Fibroblast of lung (primary cell): Measurements from ENCODE around the gene DRGX. TPM values are rescaled to one million over a fixed set of nuclear protein-coding genes. Genes with fewer than 3 reads are reported as not detected.

Experiments
- DNase-seq, 2 donors: peaks; one replicate each; pipeline versions ENCODE4 v3.0.0 to v3.0.0-alpha.2; 2010; ENCODE audit warnings: low read depth in 2 of 2
- H2AFZ ChIP-seq: 2 replicates; pipeline ENCODE4 v1.5.1; 2012; ENCODE audit warnings: low read length, control low read depth, inconsistent platforms
- H3K27ac ChIP-seq: 2 replicates; pipeline ENCODE4 v1.5.1; 2011; ENCODE audit warnings: low read length, control low read depth; ENCODE audit not compliant: insufficient read depth
- H3K27me3 ChIP-seq: 2 replicates; pipeline ENCODE4 v1.5.1; 2011; ENCODE audit warnings: mild to moderate bottlenecking, low read length; ENCODE audit not compliant: control insufficient read depth, insufficient read depth
- H3K36me3 ChIP-seq: 2 replicates; pipeline ENCODE4 v1.5.1; 2011; ENCODE audit warnings: low read length; ENCODE audit not compliant: control insufficient read depth, insufficient read depth
- H3K4me1 ChIP-seq: 2 replicates; pipeline ENCODE4 v1.5.1; 2011; ENCODE audit warnings: low read length; ENCODE audit not compliant: control insufficient read depth, insufficient read depth; ENCODE audit errors: extremely low read depth
- H3K4me2 ChIP-seq: 2 replicates; pipeline ENCODE4 v1.5.1; 2011; ENCODE audit warnings: low read length, control low read depth; ENCODE audit not compliant: insufficient read depth; ENCODE audit errors: extremely low read depth
- H3K4me3 ChIP-seq, 4 experiments: fragments of 200-600 bp in 1 of 4; sonication (generic) in 1 of 4; replicated peaks in 1 of 4; 2 replicates each; pipeline ENCODE4 v1.5.1; 2011 to 2016; ENCODE audit warnings: low read length in 4 of 4, low read depth in 3 of 4, mild to moderate bottlenecking in 3 of 4, control low read depth in 2 of 4, inconsistent platforms in 1 of 4, mixed read lengths in 1 of 4; ENCODE audit not compliant: insufficient read depth in 1 of 4; ENCODE audit errors: control extremely low read depth in 1 of 4
- H3K79me2 ChIP-seq: 2 replicates; pipeline ENCODE4 v1.5.1; 2012; ENCODE audit warnings: mild to moderate bottlenecking, low read length, inconsistent platforms; ENCODE audit not compliant: control insufficient read depth, insufficient read depth
- H3K9ac ChIP-seq: 2 replicates; pipeline ENCODE4 v1.5.1; 2011; ENCODE audit warnings: mild to moderate bottlenecking, low read length, control low read depth; ENCODE audit not compliant: insufficient read depth
- H3K9me3 ChIP-seq: 2 replicates; pipeline ENCODE4 v1.5.1; 2012; ENCODE audit warnings: low read depth, low read length; ENCODE audit not compliant: control insufficient read depth, insufficient read depth
- H4K20me1 ChIP-seq: 2 replicates; pipeline ENCODE4 v1.5.1; 2011; ENCODE audit warnings: low read length; ENCODE audit not compliant: control insufficient read depth, insufficient read depth; ENCODE audit errors: extremely low read depth
- EZH2 ChIP-seq: IDR thresholded peaks from 2 replicates; pipeline ENCODE4 v1.5.1; 2012; ENCODE audit warnings: low read length, control low read depth, mild to moderate bottlenecking; ENCODE audit errors: missing control alignments
- polyA plus RNA-seq, 2 donors: library from polyadenylated mRNA; depleted of rRNA in 1 of 2; stranded (reverse) in 1 of 2; unstranded in 1 of 2; fragments of >200 nt; gene quantifications; 2 replicates each; pipeline ENCODE4 v1.2.1, GENCODE V29; 2011 to 2012; ENCODE audit warnings: missing spikeins in 1 of 2
- total RNA-seq: library from RNA; depleted of rRNA; stranded (reverse); fragments of >200 nt; gene quantifications from 2 replicates; pipeline ENCODE4 v1.2.1, GENCODE V29; 2014
- TF ChIP-seq, protein P1 (sequence below), 2 donors: IDR thresholded peaks in 1 of 2; conservative IDR thresholded peaks in 1 of 2; 1 replicate in 1 of 2; 2 replicates in 1 of 2; pipeline ENCODE4 v1.5.1; 2011 to 2012; ENCODE audit warnings: low read length in 2 of 2, control low read depth in 1 of 2, inconsistent platforms in 1 of 2, low read depth in 1 of 2, mild to moderate bottlenecking in 1 of 2

The DRGX gene
- total and polyA plus RNA-seq, 2 donors (not counting 1 experiment from before 2014, with no cell fraction given), result 0.11 TPM; not detected in 1

GRCh38 chr10:49400365-49400764 is 4.5 kb upstream of the DRGX start:
- H3K9me3 ChIP-seq, result no peaks in the 10 kb centered on the region
- DNase-seq, result no peak
- H3K9ac ChIP-seq, result no peak overlapping the region
- TF ChIP-seq, protein P1, sequence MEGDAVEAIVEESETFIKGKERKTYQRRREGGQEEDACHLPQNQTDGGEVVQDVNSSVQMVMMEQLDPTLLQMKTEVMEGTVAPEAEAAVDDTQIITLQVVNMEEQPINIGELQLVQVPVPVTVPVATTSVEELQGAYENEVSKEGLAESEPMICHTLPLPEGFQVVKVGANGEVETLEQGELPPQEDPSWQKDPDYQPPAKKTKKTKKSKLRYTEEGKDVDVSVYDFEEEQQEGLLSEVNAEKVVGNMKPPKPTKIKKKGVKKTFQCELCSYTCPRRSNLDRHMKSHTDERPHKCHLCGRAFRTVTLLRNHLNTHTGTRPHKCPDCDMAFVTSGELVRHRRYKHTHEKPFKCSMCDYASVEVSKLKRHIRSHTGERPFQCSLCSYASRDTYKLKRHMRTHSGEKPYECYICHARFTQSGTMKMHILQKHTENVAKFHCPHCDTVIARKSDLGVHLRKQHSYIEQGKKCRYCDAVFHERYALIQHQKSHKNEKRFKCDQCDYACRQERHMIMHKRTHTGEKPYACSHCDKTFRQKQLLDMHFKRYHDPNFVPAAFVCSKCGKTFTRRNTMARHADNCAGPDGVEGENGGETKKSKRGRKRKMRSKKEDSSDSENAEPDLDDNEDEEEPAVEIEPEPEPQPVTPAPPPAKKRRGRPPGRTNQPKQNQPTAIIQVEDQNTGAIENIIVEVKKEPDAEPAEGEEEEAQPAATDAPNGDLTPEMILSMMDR (conservative IDR thresholded peaks at IDR 0.05 in 1 of 2, IDR thresholded peaks at IDR 0.05 in 1 of 2; ENCODE audit: low read depth in 1 of 2, low read length in 2 of 2), result no peak
- TF ChIP-seq EZH2, result no peak
- H3K4me1 ChIP-seq, result no peaks in the 10 kb centered on the region
- H3K27me3 ChIP-seq, result peaks cover 45% of the 10 kb centered on the region
- H3K79me2 ChIP-seq, result no peaks in the 10 kb centered on the region
- H3K4me2 ChIP-seq, result no peak overlapping the region
- H3K36me3 ChIP-seq, result no peaks in the 10 kb centered on the region
- H2AFZ ChIP-seq, result no peak overlapping the region
- H4K20me1 ChIP-seq, result no peaks in the 10 kb centered on the region
- no peak overlapping the region for H3K4me3 ChIP-seq
- H3K27ac ChIP-seq, result no peak overlapping the region

DNA sequence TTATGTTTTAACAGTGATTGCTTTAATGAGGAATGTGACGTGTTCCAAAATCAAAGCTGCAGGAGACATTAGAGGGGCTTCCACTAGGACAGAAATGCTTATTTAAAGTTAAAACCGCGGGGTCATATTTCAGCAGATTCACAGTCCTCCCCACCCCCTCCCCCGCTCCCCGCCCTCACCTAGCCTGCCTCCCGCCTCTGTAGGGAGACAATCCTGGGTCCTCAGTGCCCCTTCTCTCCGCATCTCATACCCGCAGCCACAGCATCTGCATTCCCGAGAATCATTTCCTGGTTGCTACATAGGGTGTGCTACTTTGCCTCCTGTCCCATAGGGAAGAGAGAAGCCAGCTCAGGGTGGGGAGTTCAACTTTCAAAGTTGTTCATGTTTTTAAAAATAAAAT is 3.1 kb upstream of the DRGX start:
- TF ChIP-seq, protein P1 (conservative IDR thresholded peaks at IDR 0.05 in 1 of 2, IDR thresholded peaks at IDR 0.05 in 1 of 2; ENCODE audit: low read depth in 1 of 2, low read length in 2 of 2), result no peak
- no peak for TF ChIP-seq EZH2
- Histone ChIP-seq H3K9ac (no peak overlapping the region), H3K27ac (no peak overlapping the region), H3K27me3 (peaks cover 58% of the 10 kb centered on the region), H4K20me1 (no peaks in the 10 kb centered on the region), H2AFZ (no peak overlapping the region), H3K4me2 (no peak overlapping the region), H3K4me1 (no peaks in the 10 kb centered on the region), H3K79me2 (no peaks in the 10 kb centered on the region), H3K4me3 (no peak overlapping the region), H3K9me3 (no peaks in the 10 kb centered on the region), H3K36me3 (no peaks in the 10 kb centered on the region)
- no peak for DNase-seq

DNA sequence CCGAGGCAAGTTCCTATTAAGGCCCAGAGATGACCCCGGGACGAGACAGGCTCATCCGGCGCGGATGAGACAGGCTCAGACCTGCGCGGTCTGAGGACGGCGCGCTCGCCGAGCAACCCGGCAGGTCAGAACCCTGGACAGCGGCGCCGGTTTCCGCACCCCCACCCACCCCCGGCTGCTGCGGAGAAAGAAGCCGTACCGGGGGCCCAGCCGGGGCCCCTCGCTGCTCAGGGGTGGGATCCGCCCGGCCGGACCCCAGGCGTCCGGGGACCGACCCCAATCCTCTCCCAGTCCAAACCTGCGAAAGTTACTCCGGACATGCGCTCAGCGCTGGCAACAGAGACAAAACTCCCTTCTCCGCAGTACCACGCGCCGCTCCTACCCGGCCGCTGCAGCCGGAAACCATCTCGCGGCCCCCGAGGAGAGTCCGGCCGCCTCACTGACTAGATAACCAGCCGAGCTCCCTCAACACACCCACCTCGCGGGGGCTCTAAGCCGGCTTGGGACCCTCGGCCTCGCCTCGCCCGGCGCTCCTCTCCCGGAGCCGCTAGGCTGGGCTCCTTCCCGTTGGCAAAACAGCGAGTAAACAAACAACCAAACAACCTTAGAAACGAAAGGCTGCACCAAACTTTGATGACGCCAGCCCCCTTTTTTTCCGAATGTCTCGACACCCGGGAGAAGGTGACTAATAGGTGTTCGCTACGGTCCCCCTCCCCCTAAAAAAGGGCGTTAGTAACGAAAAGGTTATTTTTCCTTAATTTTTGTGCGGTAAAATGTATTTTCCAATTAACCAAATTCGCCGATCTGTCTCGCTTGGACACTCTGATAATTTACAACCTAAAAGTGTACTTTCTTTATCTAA is 2.3 kb upstream of the DRGX start:
- Histone ChIP-seq H3K4me1 (no peaks in the 10 kb centered on the region), H3K9me3 (no peaks in the 10 kb centered on the region), H3K27ac (no peak overlapping the region), H3K27me3 (peaks cover 64% of the 10 kb centered on the region), H3K4me3 (peak overlapping the region in 1 of 4 experiments; percentile 33), H4K20me1 (no peaks in the 10 kb centered on the region), H2AFZ (no peak overlapping the region), H3K4me2 (no peak overlapping the region), H3K79me2 (no peaks in the 10 kb centered on the region), H3K36me3 (no peaks in the 10 kb centered on the region), H3K9ac (no peak overlapping the region)
- TF ChIP-seq EZH2, result peak; percentile 19
- TF ChIP-seq, protein P1 (conservative IDR thresholded peaks at IDR 0.05 in 1 of 2, IDR thresholded peaks at IDR 0.05 in 1 of 2; ENCODE audit: low read depth in 1 of 2, low read length in 2 of 2), result no peak
- DNase-seq, result peak; percentile 20 to 35
